Activated naive CD4-positive, alpha-beta T cell treated with anti-CD3 and anti-CD28 coated beads, Interleukin-2, amount 10 ng/mL, durations not matched to agents 7 days and 5 days (primary cell): Measurements from ENCODE around the gene ANP32E.
A peak's percentile ranks its signal among the peaks of the same experiment; 100 is the strongest.
"Not testable (repeated sequence)": the region's sequence is repeated elsewhere in the genome, so short reads cannot be mapped to it uniquely, and the experiment has no call there.

ENCODE experiments used
- CTCF ChIA-PET: fragments of 350-600 bp; sonication (Branson Sonifier 250); formaldehyde crosslinking; loops from one replicate; lab custom pipeline; 2021; ENCODE audit warnings: antibody characterized with exemption; lab: Charles Lee
- DNase-seq: peaks from one replicate; pipeline ENCODE4 v3.0.0-alpha.2; 2020
- H3K27ac Mint-ChIP-seq: one replicate; pipeline ENCODE4 v1.8.0; 2021; ENCODE audit warnings: mild to moderate bottlenecking, moderate library complexity, mixed read lengths
- H3K27me3 Mint-ChIP-seq: one replicate; pipeline ENCODE4 v1.8.0; 2021; ENCODE audit warnings: mild to moderate bottlenecking, mixed read lengths
- H3K36me3 Mint-ChIP-seq: one replicate; pipeline ENCODE4 v1.8.0; 2021; ENCODE audit warnings: mixed read lengths
- H3K4me1 Mint-ChIP-seq: one replicate; pipeline ENCODE4 v1.8.0; 2021; ENCODE audit warnings: mixed read lengths
- H3K4me3 Mint-ChIP-seq: one replicate; pipeline ENCODE4 v1.8.0; 2021; ENCODE audit warnings: mild to moderate bottlenecking, moderate library complexity, mixed read lengths
- H3K9me3 Mint-ChIP-seq: one replicate; pipeline ENCODE4 v1.8.0; 2021; ENCODE audit warnings: mixed read lengths

ANP32E gene

GRCh38 chr1:150263549-150263948 is 27.6 kb upstream of the ANP32E start:
- Mint-ChIP-seq H3K27ac (no peak overlapping the region), H3K9me3 (no peaks in the 10 kb centered on the region), H3K4me1 (peaks cover 17% of the 10 kb centered on the region), H3K27me3 (peaks cover 35% of the 10 kb centered on the region), H3K36me3 (peaks cover 40% of the 10 kb centered on the region), H3K4me3 (no peak overlapping the region)
- CTCF ChIA-PET = interaction anchor here (1.7 kb wide), 1 partner anchor 18 kb away, joined by 6 read pairs; no protein-coding TSS in a partner anchor
- DNase-seq = no peak

- H3K4me3 Mint-ChIP-seq = no peak overlapping the region
- CTCF ChIA-PET = interaction anchor here (1.0 to 1.7 kb wide), 3 partner anchors 19 to 733 kb away, joined by 3 to 6 read pairs (median 3); no protein-coding TSS in a partner anchor
- H3K27me3 Mint-ChIP-seq = peaks cover 44% of the 10 kb centered on the region
- H3K4me1 Mint-ChIP-seq = peaks cover 15% of the 10 kb centered on the region
- H3K9me3 Mint-ChIP-seq = no peaks in the 10 kb centered on the region
- DNase-seq = no peak
- no peak overlapping the region for H3K27ac Mint-ChIP-seq
- H3K36me3 Mint-ChIP-seq = peaks cover 31% of the 10 kb centered on the region
Observed at GRCh38 chr1:150262388-150263320, 26.7 kb upstream of the ANP32E start.

- CTCF ChIA-PET = interaction anchor here (1.0 kb wide), 1 partner anchor 734 kb away, joined by 3 read pairs; no protein-coding TSS in a partner anchor
- peaks cover 19% of the 10 kb centered on the region for H3K36me3 Mint-ChIP-seq
Observed at GRCh38 chr1:150261367-150261766, 25.5 kb upstream of the ANP32E start.

GRCh38 chr1:150259758-150260669 is 24.1 kb upstream of the ANP32E start:
- Mint-ChIP-seq H3K9me3 (no peaks in the 10 kb centered on the region), H3K36me3 (peaks cover 7% of the 10 kb centered on the region), H3K4me3 (no peak overlapping the region), H3K27me3 (peaks cover 68% of the 10 kb centered on the region), H3K27ac (no peak overlapping the region), H3K4me1 (peaks cover 21% of the 10 kb centered on the region)
- no peak for DNase-seq
- CTCF ChIA-PET = interaction anchor here (1.1 kb wide), 1 partner anchor 8 kb away, joined by 3 read pairs; no protein-coding TSS in a partner anchor

More at GRCh38 chr1:150261367-150261766, 25.5 kb upstream of the ANP32E start:
- H3K4me1 Mint-ChIP-seq = peaks cover 13% of the 10 kb centered on the region
- peak overlapping the region; percentile 16 for H3K27ac Mint-ChIP-seq
- H3K9me3 Mint-ChIP-seq = no peaks in the 10 kb centered on the region
- DNase-seq = no peak
- no peak overlapping the region for H3K4me3 Mint-ChIP-seq
- peaks cover 57% of the 10 kb centered on the region for H3K27me3 Mint-ChIP-seq

GRCh38 chr1:150259217-150259616 is 23.3 kb upstream of the ANP32E start:
- Mint-ChIP-seq H3K36me3 (no peaks in the 10 kb centered on the region), H3K4me1 (peaks cover 21% of the 10 kb centered on the region), H3K4me3 (no peak overlapping the region), H3K27ac (peak overlapping the region; percentile 46), H3K27me3 (peaks cover 70% of the 10 kb centered on the region), H3K9me3 (no peaks in the 10 kb centered on the region)
- CTCF ChIA-PET = no interaction called here
- no peak for DNase-seq

- CTCF ChIA-PET = interaction anchor here (3.4 to 4.0 kb wide), 2 partner anchors 22 to 258 kb away, joined by 18 to 49 read pairs; partner anchors contain the start of gene FALEC
- no peak for DNase-seq
- peaks cover 21% of the 10 kb centered on the region for H3K4me1 Mint-ChIP-seq
- H3K27me3 Mint-ChIP-seq = peaks cover 83% of the 10 kb centered on the region
- H3K9me3 Mint-ChIP-seq = no peaks in the 10 kb centered on the region
- no peak within 1 kb of the TSS for H3K4me3 Mint-ChIP-seq
- no peak within 1 kb of the TSS for H3K27ac Mint-ChIP-seq
- H3K36me3 Mint-ChIP-seq = no peaks in the 10 kb centered on the region
Observed at GRCh38 chr1:150257624-150258585, 22.0 kb upstream of the ANP32E start, which contains the start of gene CA14. Gene CA14 (plus strand): TSS chr1:150257774. CDS start chr1:150258129, 355 bp downstream.

- CTCF ChIA-PET = interaction anchor here (0.6 to 4.0 kb wide), 29 partner anchors 9 to 745 kb away, joined by 3 to 49 read pairs (median 4); partner anchors contain the start of genes APH1A, C1orf54, FALEC and RPRD2
- Mint-ChIP-seq H3K4me3 (no peak overlapping the region), H3K27ac (no peak overlapping the region)
Observed at GRCh38 chr1:150256554-150257341, 20.8 kb upstream of the ANP32E start.

GRCh38 chr1:150256198-150256553 is 20.3 kb upstream of the ANP32E start:
- no peak for DNase-seq
- H3K27me3 Mint-ChIP-seq = peaks cover 73% of the 10 kb centered on the region
- peak overlapping the region; percentile 27 for H3K4me3 Mint-ChIP-seq
- no peaks in the 10 kb centered on the region for H3K9me3 Mint-ChIP-seq
- CTCF ChIA-PET = interaction anchor here (0.6 to 4.0 kb wide), 31 partner anchors 10 to 745 kb away, joined by 3 to 49 read pairs (median 4); partner anchors contain the start of genes APH1A, C1orf54, FALEC and RPRD2
- peaks cover 21% of the 10 kb centered on the region for H3K4me1 Mint-ChIP-seq
- no peak overlapping the region for H3K27ac Mint-ChIP-seq
- H3K36me3 Mint-ChIP-seq = no peaks in the 10 kb centered on the region

More at GRCh38 chr1:150256554-150257341, 20.8 kb upstream of the ANP32E start:
- DNase-seq = no peak
- Mint-ChIP-seq H3K36me3 (no peaks in the 10 kb centered on the region), H3K9me3 (no peaks in the 10 kb centered on the region), H3K27me3 (peaks cover 77% of the 10 kb centered on the region), H3K4me1 (peaks cover 21% of the 10 kb centered on the region)

GRCh38 chr1:150249936-150250335 is 14.0 kb upstream of the ANP32E start:
- no peaks in the 10 kb centered on the region for H3K9me3 Mint-ChIP-seq
- H3K27me3 Mint-ChIP-seq = peaks cover 49% of the 10 kb centered on the region
- no peaks in the 10 kb centered on the region for H3K36me3 Mint-ChIP-seq
- DNase-seq = no peak
- no peak overlapping the region for H3K4me3 Mint-ChIP-seq
- H3K4me1 Mint-ChIP-seq = no peaks in the 10 kb centered on the region
- CTCF ChIA-PET = no interaction called here
- H3K27ac Mint-ChIP-seq = no peak overlapping the region

- CTCF ChIA-PET = no interaction called here
- Mint-ChIP-seq H3K4me1 (peaks cover 2% of the 10 kb centered on the region), H3K27ac (no peak overlapping the region), H3K36me3 (no peaks in the 10 kb centered on the region), H3K4me3 (no peak overlapping the region), H3K27me3 (peaks cover 49% of the 10 kb centered on the region), H3K9me3 (no peaks in the 10 kb centered on the region)
- DNase-seq = no peak
Observed at GRCh38 chr1:150243003-150243402, 7.1 kb upstream of the ANP32E start.

GRCh38 chr1:150237746-150238145 is 1.8 kb upstream of the ANP32E start:
- no peak for DNase-seq
- Mint-ChIP-seq H3K4me3 (no peak overlapping the region), H3K27ac (no peak overlapping the region), H3K36me3 (peaks cover 4% of the 10 kb centered on the region), H3K4me1 (peaks cover 15% of the 10 kb centered on the region), H3K27me3 (peaks cover 23% of the 10 kb centered on the region), H3K9me3 (no peaks in the 10 kb centered on the region)
- CTCF ChIA-PET = interaction anchor here (1.1 kb wide), 1 partner anchor 17 kb away, joined by 3 read pairs; no protein-coding TSS in a partner anchor

GRCh38 chr1:150237176-150237575 is 1.3 kb upstream of the ANP32E start:
- H3K9me3 Mint-ChIP-seq, DNase-seq, H3K27ac Mint-ChIP-seq, H3K36me3 Mint-ChIP-seq, H3K4me3 Mint-ChIP-seq: not testable (repeated sequence)
- peaks cover 17% of the 10 kb centered on the region for H3K4me1 Mint-ChIP-seq
- CTCF ChIA-PET = interaction anchor here (1.1 kb wide), 1 partner anchor 17 kb away, joined by 3 read pairs; no protein-coding TSS in a partner anchor
- H3K27me3 Mint-ChIP-seq = peaks cover 23% of the 10 kb centered on the region
